ENCODE results near the gene FAM240A.

DNA sequence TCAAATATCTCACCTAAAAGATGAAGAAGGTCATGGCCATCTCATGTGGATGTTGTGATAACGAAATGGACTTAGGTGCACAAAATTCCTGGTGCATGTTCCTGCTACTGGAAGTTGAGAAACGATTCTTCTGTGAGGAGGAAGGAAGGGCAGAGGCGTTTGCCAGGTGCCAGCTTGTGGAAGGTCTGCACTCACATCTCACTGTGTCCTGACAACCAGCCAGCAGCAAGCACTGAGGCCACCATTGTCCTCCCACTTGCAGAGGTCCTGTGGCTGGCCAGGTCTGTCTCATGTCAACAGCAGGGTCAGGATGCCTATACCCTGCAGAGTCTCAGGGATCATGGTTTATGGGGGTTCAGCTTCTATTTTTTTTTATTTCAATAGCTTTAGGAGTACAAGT, 3.7 kb downstream of the FAM240A start:
- TF ChIP-seq POLR2A (IDR thresholded peaks at IDR 0.05), result no peak
- TF ChIP-seq, protein P1, sequence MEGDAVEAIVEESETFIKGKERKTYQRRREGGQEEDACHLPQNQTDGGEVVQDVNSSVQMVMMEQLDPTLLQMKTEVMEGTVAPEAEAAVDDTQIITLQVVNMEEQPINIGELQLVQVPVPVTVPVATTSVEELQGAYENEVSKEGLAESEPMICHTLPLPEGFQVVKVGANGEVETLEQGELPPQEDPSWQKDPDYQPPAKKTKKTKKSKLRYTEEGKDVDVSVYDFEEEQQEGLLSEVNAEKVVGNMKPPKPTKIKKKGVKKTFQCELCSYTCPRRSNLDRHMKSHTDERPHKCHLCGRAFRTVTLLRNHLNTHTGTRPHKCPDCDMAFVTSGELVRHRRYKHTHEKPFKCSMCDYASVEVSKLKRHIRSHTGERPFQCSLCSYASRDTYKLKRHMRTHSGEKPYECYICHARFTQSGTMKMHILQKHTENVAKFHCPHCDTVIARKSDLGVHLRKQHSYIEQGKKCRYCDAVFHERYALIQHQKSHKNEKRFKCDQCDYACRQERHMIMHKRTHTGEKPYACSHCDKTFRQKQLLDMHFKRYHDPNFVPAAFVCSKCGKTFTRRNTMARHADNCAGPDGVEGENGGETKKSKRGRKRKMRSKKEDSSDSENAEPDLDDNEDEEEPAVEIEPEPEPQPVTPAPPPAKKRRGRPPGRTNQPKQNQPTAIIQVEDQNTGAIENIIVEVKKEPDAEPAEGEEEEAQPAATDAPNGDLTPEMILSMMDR (IDR thresholded peaks at IDR 0.05 in 4 of 5, conservative IDR thresholded peaks at IDR 0.05 in 1 of 5), result no peak

Measured in gastrocnemius medialis (tissue), 4 donors.